Spinal cord (tissue), 10 donors: ENCODE results near the gene ARL6IP1. TPM values are rescaled to one million over a fixed set of nuclear protein-coding genes. Genes with fewer than 3 reads are reported as not detected.

Source experiments
- DNase-seq, 6 donors: peaks; one replicate each; pipeline versions ENCODE4 v3.0.0 to v3.0.0-alpha.2; 2013 to 2015; ENCODE audit warnings: low spot score in 6 of 6, low read depth in 4 of 6
- H3K27ac ChIP-seq: one replicate; pipeline ENCODE4 v1.5.1; 2013; ENCODE audit warnings: low read depth, low read length, control low read depth
- H3K27me3 ChIP-seq: one replicate; pipeline ENCODE4 v1.6.1; 2013; ENCODE audit warnings: low read length; ENCODE audit not compliant: control insufficient read depth, insufficient read depth
- H3K36me3 ChIP-seq: one replicate; pipeline ENCODE4 v1.6.1; 2013; ENCODE audit warnings: low read length; ENCODE audit not compliant: control insufficient read depth, insufficient read depth
- H3K4me1 ChIP-seq: one replicate; pipeline ENCODE4 v1.6.1; 2013; ENCODE audit warnings: low read length; ENCODE audit not compliant: control insufficient read depth, insufficient read depth
- H3K4me3 ChIP-seq: one replicate; pipeline ENCODE4 v1.5.1; 2013; ENCODE audit warnings: low read depth, low read length, control low read depth
- H3K9me3 ChIP-seq: one replicate; pipeline ENCODE4 v1.6.1; 2013; ENCODE audit warnings: low read length; ENCODE audit not compliant: control insufficient read depth, insufficient read depth
- WGBS: methylation state at CpG from one replicate; pipeline ENCODE4 v1.1.5; 2013; ENCODE audit warnings: missing lambda C conversion rate; ENCODE audit not compliant: insufficient coverage; 5-methylcytosine and 5-hydroxymethylcytosine counted together
- polyA plus RNA-seq, 2 donors: library from polyadenylated mRNA; unstranded; fragments of 120-200 nt; gene quantifications; one replicate each; pipeline ENCODE4 v1.2.1, GENCODE V29; 2013; ENCODE audit not compliant: insufficient read length in 2 of 2
- total RNA-seq, 2 donors: library from RNA; depleted of rRNA in 1 of 2; stranded (reverse); fragments of 120-200 nt in 1 of 2; fragments of >200 nt in 1 of 2; gene quantifications; one replicate each; pipeline versions ENCODE4 v1.2.3 to v1.2.4, GENCODE V29; 2013 to 2014
- donor health status: healthy.

ARL6IP1 gene
- total and polyA plus RNA-seq, 4 donors: 229 to 481 (median 396) TPM

DNA sequence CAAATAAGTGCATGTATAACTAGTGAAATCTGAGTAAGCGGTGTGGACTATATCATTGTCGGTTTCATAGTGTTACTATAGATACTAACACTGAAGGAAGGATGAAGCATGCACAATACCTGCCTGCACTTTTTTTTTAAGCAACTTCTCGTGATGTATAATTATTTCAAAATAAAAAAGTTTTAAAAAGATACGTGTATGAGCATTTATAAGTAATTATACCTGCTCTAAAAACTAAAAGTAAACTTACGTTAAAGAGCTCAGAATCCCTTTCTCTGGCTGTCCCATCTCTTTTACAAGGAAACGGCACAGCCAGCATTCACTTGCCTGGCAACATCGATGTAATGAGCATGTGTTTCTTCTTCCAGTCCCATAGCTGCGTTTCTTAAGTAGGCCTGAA lies 31.3 kb upstream of the ARL6IP1 start:
- Histone ChIP-seq H3K4me3 (no peak overlapping the region), H3K36me3 (peaks cover 47% of the 10 kb centered on the region), H3K4me1 (no peaks in the 10 kb centered on the region), H3K9me3 (no peaks in the 10 kb centered on the region), H3K27ac (no peak overlapping the region), H3K27me3 (no peaks in the 10 kb centered on the region)
- DNase-seq: no peak
- WGBS: 88% methylated on average over 4 of the region's 8 CpGs

DNA sequence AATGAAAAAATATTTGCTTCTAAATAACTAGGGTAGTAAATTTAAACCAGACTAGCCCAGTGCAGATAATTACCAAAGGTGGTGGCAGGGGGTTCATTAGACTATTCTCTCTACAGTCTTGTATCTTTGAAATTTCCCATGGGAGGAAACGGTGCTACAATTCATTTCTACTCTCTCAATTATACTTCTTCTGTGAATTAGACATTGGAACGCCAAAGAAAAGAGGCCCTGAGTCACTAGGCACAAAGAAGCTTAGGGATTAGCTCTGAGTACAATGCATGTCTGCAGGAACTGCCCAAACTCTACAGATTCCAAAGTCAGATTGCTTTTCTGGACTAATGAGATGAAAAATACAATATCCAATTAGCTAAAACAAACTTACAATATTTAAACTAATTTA lies 30.7 kb upstream of the ARL6IP1 start:
- H3K27ac ChIP-seq: no peak overlapping the region
- H3K36me3 ChIP-seq: peaks cover 46% of the 10 kb centered on the region
- DNase-seq: peak in 1 of 6 donors; percentile 60
- H3K4me1 ChIP-seq: no peaks in the 10 kb centered on the region
- no peaks in the 10 kb centered on the region for H3K9me3 ChIP-seq
- H3K27me3 ChIP-seq: no peaks in the 10 kb centered on the region
- H3K4me3 ChIP-seq: no peak overlapping the region
- 40% methylated on average over 1 of the region's 2 CpGs for WGBS

DNA sequence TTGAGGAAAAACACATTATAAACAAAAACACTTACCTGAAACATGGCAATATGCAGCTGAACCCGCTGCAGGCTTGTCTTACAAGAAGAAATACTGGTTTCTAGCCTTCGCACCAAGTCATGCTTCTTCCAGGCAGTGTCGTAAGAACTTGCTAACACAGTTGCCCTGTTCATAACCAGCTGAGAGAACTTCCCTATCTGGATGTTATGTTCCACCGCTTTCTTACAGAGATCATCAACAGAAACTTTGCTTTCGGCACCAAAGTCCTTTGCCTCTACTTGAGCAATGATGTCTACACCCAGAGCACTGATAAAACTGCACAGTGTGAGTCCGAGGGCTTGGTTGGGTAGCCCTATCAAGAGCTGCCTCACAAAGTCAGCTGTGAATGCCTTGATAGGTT lies 27.9 kb upstream of the ARL6IP1 start:
- Histone ChIP-seq H3K4me1 (no peaks in the 10 kb centered on the region), H3K9me3 (no peaks in the 10 kb centered on the region), H3K27me3 (no peaks in the 10 kb centered on the region), H3K27ac (no peak overlapping the region), H3K36me3 (peaks cover 28% of the 10 kb centered on the region), H3K4me3 (no peak overlapping the region)
- DNase-seq: no peak
- 100% methylated on average over 5 of the region's 6 CpGs for WGBS

DNA sequence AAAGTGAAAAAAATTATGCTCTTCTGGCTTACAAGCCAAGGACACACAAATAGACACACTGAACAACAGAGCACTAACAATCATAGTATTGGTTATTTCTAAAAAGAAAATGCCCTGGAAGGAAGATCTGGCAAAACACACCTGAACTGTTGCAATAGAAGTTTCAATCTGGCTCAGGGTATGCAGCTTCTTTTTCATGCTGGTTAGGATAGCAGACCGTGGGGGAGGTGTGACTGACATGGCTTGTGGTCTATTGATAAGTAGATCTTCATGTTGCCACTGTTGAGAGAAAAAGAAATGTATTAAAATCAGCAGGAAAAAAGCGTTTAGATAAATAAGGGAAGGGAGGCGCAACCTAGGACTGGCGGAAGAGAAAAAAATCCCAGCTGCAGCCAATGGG lies 26.5 kb upstream of the ARL6IP1 start:
- H3K36me3 ChIP-seq: peaks cover 22% of the 10 kb centered on the region
- DNase-seq: no peak
- no peaks in the 10 kb centered on the region for H3K4me1 ChIP-seq
- H3K9me3 ChIP-seq: no peaks in the 10 kb centered on the region
- H3K27ac ChIP-seq: no peak overlapping the region
- WGBS: 97% methylated on average over 4 of the region's 4 CpGs
- no peak overlapping the region for H3K4me3 ChIP-seq
- H3K27me3 ChIP-seq: no peaks in the 10 kb centered on the region

DNA sequence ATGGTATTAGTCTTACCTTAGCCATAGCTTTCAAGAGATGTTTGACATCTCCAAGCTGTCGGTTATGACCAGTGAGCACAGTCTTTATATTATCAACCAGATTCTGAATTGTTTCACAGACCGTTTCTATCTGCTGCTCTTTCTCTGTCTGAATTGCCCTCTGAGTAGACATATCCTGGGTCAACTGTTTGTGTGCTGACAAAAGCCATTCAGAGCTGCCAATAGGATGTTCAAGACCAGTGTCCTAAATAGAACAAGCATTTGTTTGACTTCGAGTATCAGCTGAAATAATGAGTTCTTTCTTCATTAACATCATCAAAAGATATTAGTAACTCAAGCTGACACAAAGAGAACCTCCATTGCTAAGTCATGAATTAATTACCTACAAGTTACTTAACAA lies 14.9 kb upstream of the ARL6IP1 start:
- no peak overlapping the region for H3K27ac ChIP-seq
- DNase-seq: peak in 1 of 6 donors; percentile 23
- 54% methylated on average over 2 of the region's 3 CpGs for WGBS

DNA sequence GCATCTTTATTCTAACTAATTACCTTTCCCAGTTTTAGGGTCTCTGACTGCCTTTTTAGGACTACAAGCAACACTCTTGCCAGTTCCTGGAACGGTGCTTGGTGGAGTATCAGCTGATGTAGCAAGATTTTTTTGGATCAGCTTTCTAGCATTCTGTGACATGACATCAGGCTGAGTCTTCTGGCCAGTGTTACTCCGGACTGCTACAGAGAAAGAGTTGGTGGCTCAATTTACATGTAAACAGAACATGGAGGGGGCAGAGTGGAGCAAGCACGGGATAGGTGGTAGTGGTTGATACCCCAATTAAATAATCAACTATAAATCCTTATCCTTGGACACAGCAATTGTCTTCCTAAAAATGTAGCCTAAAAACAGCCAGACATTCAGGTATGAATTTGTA lies 10.6 kb upstream of the ARL6IP1 start:
- H3K36me3 ChIP-seq: peaks cover 26% of the 10 kb centered on the region
- H3K9me3 ChIP-seq: no peaks in the 10 kb centered on the region
- no peaks in the 10 kb centered on the region for H3K4me1 ChIP-seq
- H3K27ac ChIP-seq: no peak overlapping the region
- DNase-seq: no peak
- no peak overlapping the region for H3K4me3 ChIP-seq
- no peaks in the 10 kb centered on the region for H3K27me3 ChIP-seq
- WGBS: no CpG with 5 or more reads among the region's 3 CpGs

More for the DNA sequence above, 14.9 kb upstream of the ARL6IP1 start:
- no peak overlapping the region for H3K4me3 ChIP-seq
- H3K4me1 ChIP-seq: no peaks in the 10 kb centered on the region
- no peaks in the 10 kb centered on the region for H3K27me3 ChIP-seq
- peaks cover 33% of the 10 kb centered on the region for H3K36me3 ChIP-seq
- H3K9me3 ChIP-seq: no peaks in the 10 kb centered on the region

DNA sequence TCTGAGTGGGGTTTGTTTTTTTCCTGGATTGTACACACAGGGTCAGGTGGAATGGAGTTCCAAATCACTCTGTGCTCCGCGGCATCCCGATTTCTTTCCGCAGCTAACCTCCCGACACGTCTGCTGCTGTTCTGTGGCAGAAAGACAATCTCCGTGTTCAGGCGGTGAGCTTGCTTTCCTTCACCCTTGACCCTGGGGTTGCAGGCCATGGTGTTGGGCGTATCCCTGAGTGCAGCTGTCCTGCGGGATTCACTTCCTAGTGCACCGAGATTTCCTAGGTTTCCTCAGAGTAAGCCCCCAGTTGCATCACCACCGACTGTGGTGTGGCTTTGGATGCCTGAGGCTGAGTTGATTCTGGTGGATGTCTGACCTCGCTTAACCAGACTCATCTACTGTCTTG lies 7.8 kb upstream of the ARL6IP1 start:
- Histone ChIP-seq H3K4me1 (no peaks in the 10 kb centered on the region), H3K4me3 (no peak overlapping the region), H3K36me3 (peaks cover 14% of the 10 kb centered on the region), H3K27me3 (no peaks in the 10 kb centered on the region), H3K9me3 (no peaks in the 10 kb centered on the region), H3K27ac (no peak overlapping the region)
- DNase-seq: no peak
- WGBS: 96% methylated on average over 8 of the region's 13 CpGs

DNA sequence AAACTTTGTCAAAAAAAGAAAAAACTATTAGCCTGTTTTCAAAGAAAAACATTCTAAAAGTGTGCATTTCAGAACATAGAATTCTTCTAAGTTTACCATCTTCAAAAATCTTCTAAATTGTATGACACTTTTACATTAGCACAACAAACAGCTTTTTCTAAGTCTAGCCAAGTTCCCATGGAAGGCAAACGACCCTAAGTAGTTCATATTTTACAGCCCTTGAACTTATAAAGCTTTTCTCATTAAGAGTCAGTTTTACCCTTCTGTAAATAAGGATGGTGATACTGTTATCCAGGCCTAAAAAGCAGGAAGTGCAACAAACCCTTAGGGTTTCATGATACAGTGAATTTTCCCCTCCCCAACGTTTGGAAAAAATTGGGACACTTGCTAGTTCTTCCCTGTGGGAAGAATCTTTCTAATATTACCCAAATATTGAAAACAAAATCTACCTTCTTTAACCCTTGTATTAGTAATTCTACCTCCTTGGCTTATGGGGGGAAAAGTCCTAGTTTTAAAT lies 4.0 kb upstream of the ARL6IP1 start:
- no peak overlapping the region for H3K4me3 ChIP-seq
- peaks cover 17% of the 10 kb centered on the region for H3K4me1 ChIP-seq
- peaks cover 12% of the 10 kb centered on the region for H3K36me3 ChIP-seq
- no CpG with 5 or more reads among the region's 2 CpGs for WGBS
- H3K27ac ChIP-seq: no peak overlapping the region
- DNase-seq: no peak
- no peaks in the 10 kb centered on the region for H3K27me3 ChIP-seq
- no peaks in the 10 kb centered on the region for H3K9me3 ChIP-seq

DNA sequence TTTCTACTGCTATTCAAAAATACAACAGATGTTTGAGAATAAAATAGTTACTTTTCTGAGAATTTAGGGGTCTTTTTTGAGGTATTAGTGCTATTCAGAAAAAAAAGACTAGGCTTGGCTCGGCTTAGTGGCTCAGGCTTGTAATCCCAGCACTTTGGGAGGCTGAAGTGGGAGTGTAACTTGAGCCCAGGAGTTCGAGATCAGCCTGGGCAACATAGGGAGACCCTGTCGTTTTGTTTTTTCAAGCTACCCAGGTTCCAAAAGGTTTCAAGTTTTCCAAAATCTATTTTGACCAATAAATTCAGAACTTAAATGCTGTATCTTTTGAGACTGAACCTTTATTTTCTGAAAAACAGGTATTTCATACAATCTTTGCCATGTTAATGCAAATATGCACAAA lies 3.2 kb upstream of the ARL6IP1 start:
- Histone ChIP-seq H3K4me1 (peaks cover 21% of the 10 kb centered on the region), H3K4me3 (no peak overlapping the region), H3K36me3 (peaks cover 12% of the 10 kb centered on the region), H3K27ac (no peak overlapping the region), H3K9me3 (no peaks in the 10 kb centered on the region), H3K27me3 (no peaks in the 10 kb centered on the region)
- no peak for DNase-seq
- WGBS: 27% methylated on average over 1 of the region's 3 CpGs

DNA sequence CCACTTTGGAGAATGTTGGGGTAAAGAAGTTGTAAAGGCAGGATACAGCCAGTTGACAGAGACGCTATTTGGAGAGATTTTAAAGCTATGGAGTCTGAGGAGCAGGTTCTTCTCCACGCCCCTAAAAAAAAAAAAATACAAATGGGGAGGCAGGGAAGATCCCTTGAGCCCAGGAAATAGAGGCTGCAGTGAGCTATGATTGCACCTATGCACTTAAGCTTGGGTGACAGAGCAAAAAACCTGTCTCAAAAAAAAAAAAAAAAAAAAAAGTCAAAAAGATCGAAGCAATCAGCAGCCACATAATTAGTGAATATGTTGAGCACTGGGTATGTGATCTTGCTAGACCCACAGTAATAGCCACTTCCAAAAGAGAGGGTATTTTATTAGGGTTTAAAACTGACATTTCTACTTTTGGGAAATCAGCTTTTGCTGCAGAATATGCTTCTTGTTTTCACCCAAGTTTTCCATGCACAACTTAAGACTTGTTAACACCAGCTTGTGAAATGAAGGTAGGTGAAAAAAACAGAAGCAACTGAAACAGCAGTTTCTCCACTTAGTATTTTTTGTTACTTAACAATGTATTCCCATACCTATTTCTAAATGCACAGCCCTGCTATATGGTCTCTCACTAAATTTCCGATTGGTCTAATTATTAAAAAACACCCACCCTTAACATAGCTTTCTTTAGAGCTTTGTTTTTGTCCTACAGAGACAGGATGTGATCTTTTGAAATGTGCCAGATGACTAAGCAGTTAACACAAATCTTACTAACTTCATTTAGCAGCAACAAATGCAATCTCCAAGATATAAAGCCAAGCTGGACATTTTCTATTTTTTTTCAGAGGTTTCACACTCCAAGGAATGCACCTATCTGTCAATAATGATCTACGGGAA lies 2.5 kb upstream of the ARL6IP1 start:
- WGBS: 20% methylated on average over 1 of the region's 5 CpGs
- H3K27ac ChIP-seq: no peak overlapping the region
- no peak overlapping the region for H3K4me3 ChIP-seq
- no peaks in the 10 kb centered on the region for H3K27me3 ChIP-seq
- H3K4me1 ChIP-seq: peaks cover 21% of the 10 kb centered on the region
- DNase-seq: no peak
- peaks cover 5% of the 10 kb centered on the region for H3K36me3 ChIP-seq
- H3K9me3 ChIP-seq: no peaks in the 10 kb centered on the region
